Ishikawa (cell line): ENCODE data around the gene PKD1.

Experiments used
- CEBPB ChIP-seq: IDR thresholded peaks from 2 replicates; pipeline ENCODE4 v1.6.1; 2012
- CREB1 ChIP-seq: IDR thresholded peaks from 2 replicates; pipeline ENCODE4 v1.6.1; 2012; ENCODE audit warnings: low read depth
- EGR1 ChIP-seq: IDR thresholded peaks from 2 replicates; pipeline ENCODE4 v1.6.1; 2012
- EP300 ChIP-seq: IDR thresholded peaks from 2 replicates; pipeline ENCODE4 v1.6.1; 2012; ENCODE audit warnings: borderline replicate concordance
- FOXM1 ChIP-seq: IDR thresholded peaks from 2 replicates; pipeline ENCODE4 v1.6.1; 2012; ENCODE audit warnings: low read depth, borderline replicate concordance
- MAX ChIP-seq: IDR thresholded peaks from 2 replicates; pipeline ENCODE4 v1.6.1; 2012
- NFIC ChIP-seq: IDR thresholded peaks from 2 replicates; pipeline ENCODE4 v1.6.1; 2012
- RAD21 ChIP-seq: IDR thresholded peaks from 2 replicates; pipeline ENCODE4 v1.6.1; 2012; ENCODE audit warnings: low read depth
- REST ChIP-seq: IDR thresholded peaks from 2 replicates; pipeline ENCODE4 v1.6.1; 2012; ENCODE audit warnings: low read depth, mild to moderate bottlenecking
- TAF1 ChIP-seq: IDR thresholded peaks from 2 replicates; pipeline ENCODE4 v1.6.1; 2012; ENCODE audit warnings: low read depth, mild to moderate bottlenecking
- TCF12 ChIP-seq: IDR thresholded peaks from 2 replicates; pipeline ENCODE4 v1.6.1; 2012; ENCODE audit warnings: low read depth
- TEAD4 ChIP-seq: IDR thresholded peaks from 2 replicates; pipeline ENCODE4 v1.6.1; 2012
- USF1 ChIP-seq: IDR thresholded peaks from 2 replicates; pipeline ENCODE4 v1.6.1; 2012
- YY1 ChIP-seq: IDR thresholded peaks from 2 replicates; pipeline ENCODE4 v1.6.1; 2012; ENCODE audit warnings: low read depth
- ZBTB7A ChIP-seq: IDR thresholded peaks from 2 replicates; pipeline ENCODE4 v1.6.1; 2012; ENCODE audit warnings: low read depth

PKD1 gene

GRCh38 chr16:2135770-2136490 is at the start of gene PKD1:
TSS of gene PKD1 (minus strand) at chr16:2135898. CDS start at chr16:2135689, 209 bp downstream.
- TF ChIP-seq MAX (0 out of 2 replicates have a peak, but pooled peaks have one; percentile 35), EGR1 (peak; percentile 97), NFIC (0 out of 2 replicates have a peak, but pooled peaks have one; percentile 49)

- TF ChIP-seq TEAD4 = no peak
- no peak for TF ChIP-seq NFIC
- no peak for TF ChIP-seq RAD21
- no peak for TF ChIP-seq MAX
- TF ChIP-seq USF1 = no peak
- no peak for TF ChIP-seq CREB1
- no peak for TF ChIP-seq CEBPB
- no peak for TF ChIP-seq EP300
- TF ChIP-seq YY1 = no peak
- TF ChIP-seq REST = no peak
- TF ChIP-seq TCF12 = no peak
- no peak for TF ChIP-seq FOXM1
- TF ChIP-seq ZBTB7A = no peak
Measured at GRCh38 chr16:2184962-2185361, 49.3 kb upstream of the PKD1 start.

GRCh38 chr16:2184346-2184745 is 48.6 kb upstream of the PKD1 start:
- TF ChIP-seq YY1 (no peak), EGR1 (no peak), TEAD4 (no peak), CEBPB (no peak), FOXM1 (no peak), REST (no peak), ZBTB7A (no peak), EP300 (no peak), TAF1 (no peak), MAX (no peak), TCF12 (no peak), USF1 (no peak), RAD21 (no peak)

GRCh38 chr16:2183671-2184070 is 48.0 kb upstream of the PKD1 start:
- no peak for TF ChIP-seq REST
- TF ChIP-seq RAD21 = no peak
- no peak for TF ChIP-seq TEAD4
- no peak for TF ChIP-seq TAF1
- no peak for TF ChIP-seq EP300
- TF ChIP-seq EGR1 = no peak
- TF ChIP-seq CEBPB = no peak
- no peak for TF ChIP-seq CREB1
